GM18505 (cell line): ENCODE measurements around the gene FNTB.

ENCODE experiments used
- ATAC-seq: cut with Tn5 transposase; IDR thresholded peaks from one replicate; pipeline ENCODE4 v1.9.1; 2021; ENCODE audit not compliant: unreplicated experiment
- POLR2A ChIP-seq: IDR thresholded peaks from 4 replicates; pipeline ENCODE4 v1.6.1; 2011; ENCODE audit warnings: borderline replicate concordance; ENCODE audit not compliant: insufficient read depth, insufficient read length; ENCODE audit errors: extremely low read depth

Gene FNTB

GRCh38 chr14:64986648-64987437, at the start of gene FNTB:
Gene FNTB, plus strand, starts transcription at chr14:64986895. Its CDS starts 59 bp downstream, at chr14:64986954.
- ATAC-seq: peak; percentile 92
- peak; percentile 61 for TF ChIP-seq POLR2A

- no peak for TF ChIP-seq POLR2A
- ATAC-seq: no peak
Observed at GRCh38 chr14:64937171-64937820, 49.4 kb upstream of the FNTB start.

GRCh38 chr14:64937821-64938193, 48.9 kb upstream of the FNTB start:
- ATAC-seq: no peak
- TF ChIP-seq POLR2A: no peak

- no peak for ATAC-seq
- TF ChIP-seq POLR2A: no peak
Observed at GRCh38 chr14:64938972-64939816, 47.5 kb upstream of the FNTB start.

- TF ChIP-seq POLR2A: no peak
- no peak for ATAC-seq
Observed at GRCh38 chr14:64939817-64940190, 46.9 kb upstream of the FNTB start.

- ATAC-seq: no peak
- TF ChIP-seq POLR2A: no peak
Observed at GRCh38 chr14:64940336-64940910, 46.3 kb upstream of the FNTB start.

- TF ChIP-seq POLR2A: no peak
- ATAC-seq: no peak
Observed at GRCh38 chr14:64942531-64943111, 44.1 kb upstream of the FNTB start, which contains the start of gene GPX2. Gene GPX2, minus strand, starts transcription at chr14:64942745. Its CDS starts 19 bp downstream, at chr14:64942726.

GRCh38 chr14:64943556-64943955, 43.1 kb upstream of the FNTB start:
- no peak for TF ChIP-seq POLR2A

GRCh38 chr14:64944041-64944440, 42.7 kb upstream of the FNTB start:
- no peak for TF ChIP-seq POLR2A
- no peak for ATAC-seq

More at GRCh38 chr14:64943556-64943955, 43.1 kb upstream of the FNTB start:
- no peak for ATAC-seq

GRCh38 chr14:64944861-64945260, 41.8 kb upstream of the FNTB start:
- no peak for TF ChIP-seq POLR2A
- no peak for ATAC-seq

GRCh38 chr14:64945431-64946178, 41.1 kb upstream of the FNTB start:
- TF ChIP-seq POLR2A: no peak
- ATAC-seq: no peak
